Measurements from ENCODE around the gene GRIFIN.

The GRIFIN gene

DNA sequence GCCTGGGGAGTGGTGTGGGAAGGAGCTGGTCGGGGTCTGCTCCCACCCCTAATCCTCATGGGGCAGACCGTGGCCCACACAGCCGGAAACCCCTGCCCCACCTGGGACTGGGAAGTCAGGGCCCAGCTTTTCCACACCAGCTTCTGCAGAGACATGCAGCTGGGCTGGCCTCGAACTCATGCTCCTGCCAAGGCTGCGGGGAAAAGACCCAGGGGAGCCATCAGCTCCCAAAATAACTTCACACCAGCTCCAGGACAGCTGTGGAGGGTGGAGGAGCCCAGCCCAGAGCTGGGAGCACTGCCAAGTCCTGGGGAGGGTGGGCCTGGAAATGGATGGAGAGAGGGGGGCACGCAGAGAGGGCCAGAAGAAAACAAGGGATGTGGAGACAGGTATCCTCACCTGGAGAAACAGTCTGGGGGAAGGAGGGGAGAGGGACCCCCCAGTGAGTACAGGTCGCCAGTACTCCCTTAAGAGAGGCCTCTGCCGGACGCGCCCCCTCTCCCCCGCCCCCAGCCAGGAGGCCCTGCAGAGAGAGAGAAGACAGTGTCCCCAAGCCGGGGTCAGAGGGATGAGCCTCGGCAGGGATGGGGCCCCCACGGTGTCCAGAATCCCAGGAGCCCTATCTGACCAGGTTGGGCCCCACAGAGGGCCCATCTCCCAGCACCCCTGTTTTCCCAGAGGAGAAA is 11.5 kb upstream of the GRIFIN start:
- H3K9me3 ChIP-seq (ENCODE audit: control insufficient read depth in 2 of 2, low read length in 2 of 2), result peaks cover 0 to 9% of the 10 kb centered on the region in 2 donors
- H3K36me3 ChIP-seq (ENCODE audit: control insufficient read depth in 2 of 2, insufficient read depth in 2 of 2, low read length in 2 of 2), result no peaks in the 10 kb centered on the region
- H3K4me3 ChIP-seq (ENCODE audit: low read length in 2 of 2), result no peak overlapping the region
- peaks cover 3 to 14% of the 10 kb centered on the region in 2 donors for H3K27me3 ChIP-seq (ENCODE audit: control insufficient read depth in 1 of 2, insufficient read depth in 2 of 2, low read length in 2 of 2)
- H3K4me1 ChIP-seq (ENCODE audit: control insufficient read depth, insufficient read depth, low read length), result peaks cover 16% of the 10 kb centered on the region
- no peak overlapping the region for H3K27ac ChIP-seq (ENCODE audit: low read length)
- H3K9ac ChIP-seq (ENCODE audit: low read length in 2 of 2), result no peak overlapping the region

DNA sequence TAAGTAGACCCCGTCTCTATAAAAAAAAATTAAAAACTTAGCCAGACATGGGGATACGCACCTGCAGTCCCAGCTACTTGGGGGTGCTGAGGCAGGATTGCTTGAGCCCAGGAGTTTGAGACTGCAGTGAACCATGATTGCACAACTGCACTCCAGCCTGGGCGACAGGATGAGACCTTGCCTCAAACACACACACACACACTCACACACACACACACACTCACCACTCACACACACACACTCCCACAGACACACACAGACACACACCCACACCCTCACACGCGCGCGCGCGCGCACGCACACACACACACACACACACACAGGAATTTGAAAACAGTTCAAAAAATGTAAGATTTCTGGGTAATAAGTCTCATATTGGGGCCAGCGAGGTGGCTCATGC is 8.7 kb upstream of the GRIFIN start:
- Histone ChIP-seq H3K4me1 (ENCODE audit: control insufficient read depth, insufficient read depth, low read length) (peaks cover 17% of the 10 kb centered on the region), H3K4me3 (ENCODE audit: low read length in 2 of 2) (no peak overlapping the region), H3K9me3 (ENCODE audit: control insufficient read depth in 2 of 2, low read length in 2 of 2) (peaks cover 0 to 9% of the 10 kb centered on the region in 2 donors), H3K27me3 (ENCODE audit: control insufficient read depth in 1 of 2, insufficient read depth in 2 of 2, low read length in 2 of 2) (peaks cover 12 to 19% of the 10 kb centered on the region in 2 donors), H3K36me3 (ENCODE audit: control insufficient read depth in 2 of 2, insufficient read depth in 2 of 2, low read length in 2 of 2) (no peaks in the 10 kb centered on the region), H3K9ac (ENCODE audit: low read length in 2 of 2) (no peak overlapping the region), H3K27ac (ENCODE audit: low read length) (no peak overlapping the region)

DNA sequence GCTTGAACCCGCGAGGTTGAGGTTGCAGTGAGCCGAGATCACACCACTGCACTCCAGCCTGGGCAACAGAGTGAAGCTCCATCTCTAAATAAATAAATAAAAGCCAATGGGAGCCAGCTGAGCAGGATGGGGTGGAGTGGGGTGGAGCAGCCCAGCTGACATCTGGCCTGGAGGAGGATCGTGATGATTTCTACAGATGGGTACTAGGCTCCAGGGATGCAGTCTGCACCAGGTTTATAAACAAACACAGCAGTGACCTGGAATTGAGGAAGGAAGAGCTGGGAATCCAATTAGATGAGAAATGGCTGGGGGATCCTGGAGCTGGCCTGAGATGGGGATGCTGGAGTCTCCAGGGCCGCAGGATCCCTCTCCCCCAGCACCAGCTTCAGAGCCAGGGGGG is 7.3 kb upstream of the GRIFIN start:
- peaks cover 20 to 23% of the 10 kb centered on the region in 2 donors for H3K27me3 ChIP-seq (ENCODE audit: control insufficient read depth in 1 of 2, insufficient read depth in 2 of 2, low read length in 2 of 2)
- H3K4me3 ChIP-seq (ENCODE audit: low read length in 2 of 2), result no peak overlapping the region
- H3K36me3 ChIP-seq (ENCODE audit: control insufficient read depth in 2 of 2, insufficient read depth in 2 of 2, low read length in 2 of 2), result no peaks in the 10 kb centered on the region
- peaks cover 22% of the 10 kb centered on the region for H3K4me1 ChIP-seq (ENCODE audit: control insufficient read depth, insufficient read depth, low read length)
- no peak overlapping the region for H3K27ac ChIP-seq (ENCODE audit: low read length)
- H3K9me3 ChIP-seq (ENCODE audit: control insufficient read depth in 2 of 2, low read length in 2 of 2), result peaks cover 0 to 9% of the 10 kb centered on the region in 2 donors
- no peak overlapping the region for H3K9ac ChIP-seq (ENCODE audit: low read length in 2 of 2)

DNA sequence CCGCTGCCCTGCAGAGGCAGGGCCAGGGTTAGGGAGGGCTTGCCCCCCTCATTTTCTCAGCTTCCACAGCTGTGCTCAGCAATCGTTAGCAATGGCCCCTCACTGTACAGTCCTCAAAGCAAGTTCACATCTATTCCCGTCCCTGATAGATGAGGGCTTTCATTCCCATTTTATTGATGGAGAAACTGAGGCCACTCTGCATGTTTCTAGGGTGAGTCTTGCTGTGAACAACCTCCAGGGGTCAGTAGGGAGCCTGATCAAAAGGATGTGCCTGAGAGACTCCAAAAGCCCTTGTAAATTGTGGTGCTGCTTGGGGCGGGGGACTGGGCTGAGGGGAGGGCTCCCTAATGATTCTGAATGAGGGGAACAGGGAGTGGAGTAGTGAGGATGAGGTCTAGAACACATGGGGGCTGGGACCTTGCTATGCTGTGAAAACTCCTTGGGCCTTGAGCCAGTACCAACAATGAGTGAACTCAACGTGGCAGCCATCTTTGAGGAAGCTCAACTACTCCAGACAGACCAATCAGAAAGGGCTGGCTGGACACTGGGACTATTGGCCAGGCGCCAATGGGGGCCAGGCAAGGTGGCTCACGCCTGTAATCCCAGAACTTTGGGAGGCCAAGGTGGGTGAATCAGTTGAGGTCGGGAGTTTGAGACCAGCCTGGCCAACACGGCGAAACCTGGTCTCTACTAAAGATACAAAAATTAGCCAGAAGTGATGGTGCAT is 6.7 kb upstream of the GRIFIN start:
- peaks cover 22% of the 10 kb centered on the region for H3K4me1 ChIP-seq (ENCODE audit: control insufficient read depth, insufficient read depth, low read length)
- H3K27me3 ChIP-seq (ENCODE audit: control insufficient read depth in 1 of 2, insufficient read depth in 2 of 2, low read length in 2 of 2), result peaks cover 21 to 25% of the 10 kb centered on the region in 2 donors
- no peaks in the 10 kb centered on the region for H3K36me3 ChIP-seq (ENCODE audit: control insufficient read depth in 2 of 2, insufficient read depth in 2 of 2, low read length in 2 of 2)
- H3K9me3 ChIP-seq (ENCODE audit: control insufficient read depth in 2 of 2, low read length in 2 of 2), result peaks cover 0 to 9% of the 10 kb centered on the region in 2 donors
- H3K9ac ChIP-seq (ENCODE audit: low read length in 2 of 2), result no peak overlapping the region
- no peak overlapping the region for H3K27ac ChIP-seq (ENCODE audit: low read length)
- no peak overlapping the region for H3K4me3 ChIP-seq (ENCODE audit: low read length in 2 of 2)

DNA sequence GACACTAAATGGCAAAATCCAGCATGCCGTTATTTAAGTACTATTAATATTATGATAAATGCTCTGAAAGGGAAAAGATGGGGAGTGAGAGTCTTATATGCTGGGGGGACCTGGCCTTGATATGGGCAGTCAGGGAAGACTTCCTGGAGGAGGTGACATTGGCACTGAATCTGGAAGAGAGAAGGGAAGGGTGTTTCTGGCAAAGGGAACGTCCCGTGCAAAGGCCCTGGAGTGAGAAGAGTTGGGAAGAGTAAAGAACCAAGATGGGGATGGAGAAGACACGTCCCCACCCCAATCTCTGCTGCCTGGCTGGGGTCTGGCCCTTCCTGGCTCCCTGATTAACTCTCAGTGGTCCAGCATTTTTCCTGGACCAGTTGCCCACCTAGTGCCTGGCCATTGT is 5.0 kb upstream of the GRIFIN start:
- Histone ChIP-seq H3K27ac (ENCODE audit: low read length) (no peak overlapping the region), H3K36me3 (ENCODE audit: control insufficient read depth in 2 of 2, insufficient read depth in 2 of 2, low read length in 2 of 2) (no peaks in the 10 kb centered on the region), H3K4me3 (ENCODE audit: low read length in 2 of 2) (no peak overlapping the region), H3K9me3 (ENCODE audit: control insufficient read depth in 2 of 2, low read length in 2 of 2) (peaks cover 0 to 9% of the 10 kb centered on the region in 2 donors), H3K27me3 (ENCODE audit: control insufficient read depth in 1 of 2, insufficient read depth in 2 of 2, low read length in 2 of 2) (peaks cover 25 to 27% of the 10 kb centered on the region in 2 donors), H3K4me1 (ENCODE audit: control insufficient read depth, insufficient read depth, low read length) (peaks cover 24% of the 10 kb centered on the region), H3K9ac (ENCODE audit: low read length in 2 of 2) (no peak overlapping the region)

DNA sequence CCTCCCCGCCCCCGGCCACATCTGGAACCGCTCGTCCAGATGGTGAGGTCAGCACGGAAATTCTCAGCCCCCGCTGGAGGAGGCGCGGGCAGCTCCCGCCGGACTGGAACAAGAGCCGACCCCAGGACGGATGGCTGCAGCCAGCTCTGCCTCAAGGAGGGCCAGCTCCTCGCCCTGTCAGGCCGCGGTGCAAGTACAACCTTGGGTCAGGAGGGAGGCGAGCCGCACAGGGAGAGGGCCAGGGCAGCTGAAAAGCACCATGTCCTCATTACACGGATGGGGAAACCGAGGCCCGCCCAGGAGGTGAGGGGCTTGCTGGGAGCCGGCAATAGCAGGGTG is 3.8 kb upstream of the GRIFIN start:
- Histone ChIP-seq H3K36me3 (ENCODE audit: control insufficient read depth in 2 of 2, insufficient read depth in 2 of 2, low read length in 2 of 2) (no peaks in the 10 kb centered on the region), H3K4me3 (ENCODE audit: low read length in 2 of 2) (no peak overlapping the region), H3K27ac (ENCODE audit: low read length) (no peak overlapping the region), H3K4me1 (ENCODE audit: control insufficient read depth, insufficient read depth, low read length) (peaks cover 24% of the 10 kb centered on the region), H3K9me3 (ENCODE audit: control insufficient read depth in 2 of 2, low read length in 2 of 2) (peaks cover 0 to 9% of the 10 kb centered on the region in 2 donors), H3K9ac (ENCODE audit: low read length in 2 of 2) (no peak overlapping the region), H3K27me3 (ENCODE audit: control insufficient read depth in 1 of 2, insufficient read depth in 2 of 2, low read length in 2 of 2) (peaks cover 25 to 27% of the 10 kb centered on the region in 2 donors)

DNA sequence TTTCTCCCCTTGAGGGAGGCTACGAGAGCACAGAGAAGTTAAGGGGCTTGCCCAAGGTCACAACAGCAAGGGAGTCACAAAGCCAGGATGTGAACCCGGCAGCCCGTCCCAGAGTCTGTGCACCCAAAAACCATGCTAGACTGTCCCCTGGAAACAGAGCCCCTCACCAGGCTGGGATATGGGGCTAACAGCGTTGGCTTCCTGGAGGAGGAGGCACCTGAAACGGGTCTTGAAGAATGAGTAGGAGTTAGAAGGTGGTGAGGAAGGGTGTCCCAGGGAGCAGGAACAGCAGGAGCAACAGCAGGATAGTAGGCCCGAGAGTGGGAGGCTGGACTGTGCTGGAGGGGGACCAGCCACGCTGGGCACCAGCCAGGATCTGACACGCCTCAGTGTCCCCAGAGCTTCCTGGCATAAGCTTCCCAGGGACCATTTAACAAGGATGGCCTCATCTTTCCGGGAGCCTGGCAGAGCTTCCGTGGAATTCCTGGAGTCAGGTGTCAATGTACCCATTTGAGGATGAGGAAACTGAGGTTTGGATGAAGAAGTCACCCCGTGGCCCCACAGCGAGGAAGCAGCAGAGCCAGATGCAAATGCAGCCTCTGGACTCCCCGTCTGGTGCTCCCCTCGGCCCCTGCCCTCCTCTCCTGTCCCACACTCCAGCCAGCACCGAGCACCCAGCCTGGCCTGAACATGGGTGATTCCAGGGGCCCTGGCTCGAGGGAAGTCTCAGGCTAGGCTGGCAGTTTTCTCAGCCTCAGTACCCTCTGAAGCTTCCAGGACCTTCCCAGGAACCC is 3.3 kb upstream of the GRIFIN start:
- peaks cover 24% of the 10 kb centered on the region for H3K4me1 ChIP-seq (ENCODE audit: control insufficient read depth, insufficient read depth, low read length)
- H3K4me3 ChIP-seq (ENCODE audit: low read length in 2 of 2), result no peak overlapping the region
- H3K9me3 ChIP-seq (ENCODE audit: control insufficient read depth in 2 of 2, low read length in 2 of 2), result peaks cover 0 to 9% of the 10 kb centered on the region in 2 donors
- peaks cover 25 to 27% of the 10 kb centered on the region in 2 donors for H3K27me3 ChIP-seq (ENCODE audit: control insufficient read depth in 1 of 2, insufficient read depth in 2 of 2, low read length in 2 of 2)
- no peaks in the 10 kb centered on the region for H3K36me3 ChIP-seq (ENCODE audit: control insufficient read depth in 2 of 2, insufficient read depth in 2 of 2, low read length in 2 of 2)
- no peak overlapping the region for H3K9ac ChIP-seq (ENCODE audit: low read length in 2 of 2)
- H3K27ac ChIP-seq (ENCODE audit: low read length), result no peak overlapping the region

DNA sequence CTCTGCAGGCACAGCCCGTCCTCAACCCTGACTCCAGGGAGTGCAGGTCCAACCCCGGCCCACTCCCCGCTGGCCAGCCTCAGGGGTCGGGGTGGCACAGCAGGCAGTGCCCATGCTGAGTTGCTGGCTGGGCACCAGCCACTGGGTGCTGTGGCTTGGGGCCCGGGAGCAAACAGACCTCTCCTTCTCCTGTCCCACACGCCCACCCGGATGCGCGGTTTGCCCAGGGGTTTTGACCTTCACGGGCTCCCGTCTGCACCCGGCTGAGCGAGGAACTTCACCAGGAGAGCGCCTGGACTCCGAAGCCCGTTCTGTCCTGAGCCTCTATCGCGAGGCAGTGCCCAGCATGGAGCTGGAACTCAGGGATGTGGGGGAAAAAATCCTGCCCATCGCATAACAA is 2.6 kb upstream of the GRIFIN start:
- Histone ChIP-seq H3K4me3 (ENCODE audit: low read length in 2 of 2) (no peak overlapping the region), H3K4me1 (ENCODE audit: control insufficient read depth, insufficient read depth, low read length) (peaks cover 24% of the 10 kb centered on the region), H3K9me3 (ENCODE audit: control insufficient read depth in 2 of 2, low read length in 2 of 2) (peaks cover 0 to 9% of the 10 kb centered on the region in 2 donors), H3K9ac (ENCODE audit: low read length in 2 of 2) (no peak overlapping the region), H3K27me3 (ENCODE audit: control insufficient read depth in 1 of 2, insufficient read depth in 2 of 2, low read length in 2 of 2) (peaks cover 24 to 26% of the 10 kb centered on the region in 2 donors), H3K27ac (ENCODE audit: low read length) (no peak overlapping the region), H3K36me3 (ENCODE audit: control insufficient read depth in 2 of 2, insufficient read depth in 2 of 2, low read length in 2 of 2) (no peaks in the 10 kb centered on the region)

DNA sequence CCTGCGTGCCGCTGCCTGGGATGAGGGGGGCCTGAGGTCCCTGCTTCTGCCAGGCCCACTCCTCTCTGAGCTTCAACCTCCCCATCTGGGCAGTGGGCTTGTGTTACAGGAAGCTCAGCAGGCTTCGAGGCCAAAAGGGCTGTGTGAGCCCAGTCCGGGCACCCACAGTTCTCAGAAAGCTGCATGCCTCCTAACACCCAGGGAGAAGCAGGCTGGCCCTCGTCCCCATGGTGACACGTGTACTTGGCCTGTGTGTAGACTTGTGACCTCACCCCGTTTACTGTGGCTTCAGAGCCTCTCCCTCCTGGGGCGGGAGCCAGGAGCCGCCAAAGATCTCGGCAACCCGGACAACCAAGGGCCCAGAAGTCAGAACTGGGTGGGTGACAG is 2.2 kb upstream of the GRIFIN start:
- Histone ChIP-seq H3K4me1 (ENCODE audit: control insufficient read depth, insufficient read depth, low read length) (peaks cover 24% of the 10 kb centered on the region), H3K36me3 (ENCODE audit: control insufficient read depth in 2 of 2, insufficient read depth in 2 of 2, low read length in 2 of 2) (no peaks in the 10 kb centered on the region), H3K9ac (ENCODE audit: low read length in 2 of 2) (no peak overlapping the region), H3K9me3 (ENCODE audit: control insufficient read depth in 2 of 2, low read length in 2 of 2) (peaks cover 0 to 6% of the 10 kb centered on the region in 2 donors), H3K4me3 (ENCODE audit: low read length in 2 of 2) (no peak overlapping the region), H3K27ac (ENCODE audit: low read length) (no peak overlapping the region), H3K27me3 (ENCODE audit: control insufficient read depth in 1 of 2, insufficient read depth in 2 of 2, low read length in 2 of 2) (peaks cover 24% of the 10 kb centered on the region in 2 donors)

DNA sequence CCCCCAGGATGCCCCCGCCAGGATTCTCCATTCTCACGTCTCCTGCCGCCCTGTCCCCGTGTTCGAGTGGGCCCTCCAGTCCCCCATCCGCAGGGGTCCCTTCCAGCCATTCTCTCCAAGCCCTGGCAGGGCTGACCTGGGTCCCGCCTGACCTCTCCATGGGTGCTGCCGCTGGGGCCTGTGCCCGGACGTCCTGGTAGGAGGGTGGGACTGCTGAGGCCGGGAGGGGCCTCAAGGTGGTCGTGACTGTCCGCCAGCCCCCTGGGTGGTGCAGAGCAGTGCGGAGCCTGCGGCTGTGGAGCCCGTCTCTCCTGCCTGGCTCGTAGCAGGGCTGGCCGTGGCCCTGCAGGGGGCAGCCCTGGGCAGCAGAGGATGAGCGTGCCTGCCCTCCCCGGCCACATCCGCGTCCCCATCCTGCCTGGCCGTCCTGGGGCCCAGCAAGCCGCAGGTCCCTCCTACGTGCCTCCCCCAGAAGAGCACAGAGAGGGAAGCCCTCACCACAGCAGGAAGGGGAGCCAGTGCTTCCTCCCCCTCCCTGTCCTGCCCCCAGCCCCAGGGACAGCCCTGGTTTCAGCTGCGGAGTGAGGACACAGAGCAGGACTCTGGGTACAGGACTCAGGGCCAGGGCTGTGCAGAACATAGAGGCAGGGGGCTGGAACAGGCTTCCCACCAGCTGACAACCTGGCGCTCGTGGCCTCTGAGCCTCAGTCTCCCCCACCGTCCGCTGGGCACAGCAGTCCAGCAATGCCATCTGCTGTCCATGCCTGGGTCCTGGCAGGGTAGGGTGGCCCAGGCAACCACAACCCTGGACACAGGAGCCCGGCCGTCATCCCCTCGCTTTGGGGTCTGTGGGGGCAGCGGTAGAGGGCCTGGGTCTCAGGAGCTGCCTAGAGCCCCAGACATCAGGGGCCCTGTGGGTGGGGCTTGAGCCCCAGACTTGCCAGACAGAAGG is 1.5 kb upstream of the GRIFIN start:
- Histone ChIP-seq H3K9me3 (ENCODE audit: control insufficient read depth in 2 of 2, low read length in 2 of 2) (no peaks in the 10 kb centered on the region), H3K36me3 (ENCODE audit: control insufficient read depth in 2 of 2, insufficient read depth in 2 of 2, low read length in 2 of 2) (no peaks in the 10 kb centered on the region), H3K9ac (ENCODE audit: low read length in 2 of 2) (no peak overlapping the region), H3K27me3 (ENCODE audit: control insufficient read depth in 1 of 2, insufficient read depth in 2 of 2, low read length in 2 of 2) (peaks cover 19 to 24% of the 10 kb centered on the region in 2 donors), H3K27ac (ENCODE audit: low read length) (no peak overlapping the region), H3K4me3 (ENCODE audit: low read length in 2 of 2) (no peak overlapping the region), H3K4me1 (ENCODE audit: control insufficient read depth, insufficient read depth, low read length) (peaks cover 24% of the 10 kb centered on the region)

Data from stomach smooth muscle (tissue), 2 donors.